WERI-Rb-1 (cell line): ENCODE results near the gene TAF4B.
"Not testable (repeated sequence)": the region's sequence is repeated elsewhere in the genome, so short reads cannot be mapped to it uniquely, and the experiment has no call there.

Experiments used
- DNase-seq: peaks from one replicate; pipeline ENCODE4 v3.0.0-alpha.2; 2020
- H3K27ac ChIP-seq: fragments of 250-450 bp; sonication (Bioruptor Pico); 2 replicates; pipeline ENCODE4 v1.5.1; 2020; ENCODE audit warnings: mild to moderate bottlenecking, moderate library complexity
- H3K27me3 ChIP-seq: fragments of 250-450 bp; sonication (Bioruptor Pico); 2 replicates; pipeline ENCODE4 v1.5.1; 2021; ENCODE audit warnings: mild to moderate bottlenecking, low read depth, moderate library complexity; ENCODE audit not compliant: insufficient read depth, severe bottlenecking
- H3K36me3 ChIP-seq: fragments of 250-450 bp; sonication (Bioruptor Pico); 2 replicates; pipeline ENCODE4 v1.5.1; 2020; ENCODE audit warnings: mild to moderate bottlenecking, moderate library complexity
- H3K4me3 ChIP-seq: 2 replicates; pipeline ENCODE4 v1.5.1; 2011; ENCODE audit warnings: low read depth, mild to moderate bottlenecking, control low read depth, low read length
- H3K9me3 ChIP-seq: fragments of 250-450 bp; sonication (Bioruptor Pico); 2 replicates; pipeline ENCODE4 v1.5.1; 2021; ENCODE audit warnings: mild to moderate bottlenecking, moderate library complexity; ENCODE audit not compliant: severe bottlenecking
- CTCF ChIP-seq: IDR thresholded peaks from 2 replicates; pipeline ENCODE4 v1.5.1; 2011; ENCODE audit warnings: low read depth, mild to moderate bottlenecking, control low read depth, inconsistent platforms, low read length

TAF4B gene

GRCh38 chr18:26252411-26252810 is 26.2 kb downstream of the TAF4B start:
- Histone ChIP-seq H3K27me3 (no peaks in the 10 kb centered on the region), H3K27ac (no peak overlapping the region), H3K9me3 (no peaks in the 10 kb centered on the region), H3K4me3 (no peak overlapping the region), H3K36me3 (no peaks in the 10 kb centered on the region)
- no peak for TF ChIP-seq CTCF
- no peak for DNase-seq

GRCh38 chr18:26254808-26255207 is 28.6 kb downstream of the TAF4B start:
- H3K27ac ChIP-seq, H3K27me3 ChIP-seq, H3K4me3 ChIP-seq, H3K9me3 ChIP-seq, DNase-seq, H3K36me3 ChIP-seq: not testable (repeated sequence)

- TF ChIP-seq CTCF = no peak
- H3K27ac ChIP-seq = no peak overlapping the region
- H3K9me3 ChIP-seq = peaks cover 4% of the 10 kb centered on the region
- no peak overlapping the region for H3K4me3 ChIP-seq
- DNase-seq = no peak
- no peaks in the 10 kb centered on the region for H3K36me3 ChIP-seq
- H3K27me3 ChIP-seq = no peaks in the 10 kb centered on the region
Measured at GRCh38 chr18:26255695-26256622, 29.7 kb downstream of the TAF4B start.

GRCh38 chr18:26258711-26259110 is 32.5 kb downstream of the TAF4B start:
- DNase-seq = no peak
- TF ChIP-seq CTCF = no peak
- Histone ChIP-seq H3K27ac (no peak overlapping the region), H3K36me3 (no peaks in the 10 kb centered on the region), H3K9me3 (peaks cover 4% of the 10 kb centered on the region), H3K27me3 (no peaks in the 10 kb centered on the region), H3K4me3 (no peak overlapping the region)

- not testable (repeated sequence) for H3K27ac ChIP-seq, H3K36me3 ChIP-seq, H3K27me3 ChIP-seq, DNase-seq, H3K9me3 ChIP-seq, H3K4me3 ChIP-seq
Measured at GRCh38 chr18:26259416-26259815, 33.2 kb downstream of the TAF4B start.

- no peak overlapping the region for H3K27ac ChIP-seq
- DNase-seq = no peak
- no peaks in the 10 kb centered on the region for H3K27me3 ChIP-seq
- no peak overlapping the region for H3K4me3 ChIP-seq
- H3K36me3 ChIP-seq = no peaks in the 10 kb centered on the region
- H3K9me3 ChIP-seq = peaks cover 4% of the 10 kb centered on the region
- no peak for TF ChIP-seq CTCF
Measured at GRCh38 chr18:26262156-26262555, 35.9 kb downstream of the TAF4B start.
